ENCODE data around the gene URI1. TPM values are rescaled to one million over a fixed set of nuclear protein-coding genes. Genes with fewer than 3 reads are reported as not detected.
A peak's percentile ranks its signal among the peaks of the same experiment; 100 is the strongest.
"Not testable (repeated sequence)": the region's sequence is repeated elsewhere in the genome, so short reads cannot be mapped to it uniquely, and the experiment has no call there.

Gene URI1
- total RNA-seq, 1 donor from 2014 or later = 21.3 TPM

- no peak for DNase-seq (ENCODE audit: low read depth in 2 of 2)
These were observed 80.6 kb downstream of the URI1 start for GRCh38 chr19:30022659-30023058.

- DNase-seq (ENCODE audit: low read depth in 2 of 2) = no peak
These were observed 81.3 kb downstream of the URI1 start for GRCh38 chr19:30023330-30023729.

- no peak for DNase-seq (ENCODE audit: low read depth in 2 of 2)
These were observed 82.1 kb downstream of the URI1 start for GRCh38 chr19:30024091-30024490.

GRCh38 chr19:30026933-30027332, 84.9 kb downstream of the URI1 start:
- no peak for DNase-seq (ENCODE audit: low read depth in 2 of 2)

- DNase-seq (ENCODE audit: low read depth in 2 of 2) = no peak
These were observed 86.3 kb downstream of the URI1 start for GRCh38 chr19:30028118-30028991.

- DNase-seq (ENCODE audit: low read depth in 2 of 2) = no peak
These were observed 86.9 kb downstream of the URI1 start for GRCh38 chr19:30028992-30029343.

- DNase-seq (ENCODE audit: low read depth in 2 of 2) = peak in 1 of 2 donors; percentile 25
These were observed 87.9 kb downstream of the URI1 start for GRCh38 chr19:30029721-30030510.

- no peak for DNase-seq (ENCODE audit: low read depth in 2 of 2)
These were observed 92.3 kb downstream of the URI1 start for GRCh38 chr19:30034321-30034720.

GRCh38 chr19:30036154-30037129, 94.4 kb downstream of the URI1 start:
- DNase-seq (ENCODE audit: low read depth in 2 of 2) = no peak

GRCh38 chr19:30037835-30038234, 95.8 kb downstream of the URI1 start:
- DNase-seq (ENCODE audit: low read depth in 2 of 2) = no peak

GRCh38 chr19:30041931-30042330, 99.9 kb downstream of the URI1 start:
- DNase-seq (ENCODE audit: low read depth in 2 of 2) = not testable (repeated sequence)

- DNase-seq (ENCODE audit: low read depth in 2 of 2) = not testable (repeated sequence)
These were observed 101.0 kb downstream of the URI1 start for GRCh38 chr19:30043008-30043407.

- no peak for DNase-seq (ENCODE audit: low read depth in 2 of 2)
These were observed 102.5 kb downstream of the URI1 start for GRCh38 chr19:30044273-30045248.

- DNase-seq (ENCODE audit: low read depth in 2 of 2) = peak; percentile 1 to 5
These were observed 104.5 kb downstream of the URI1 start for GRCh38 chr19:30046522-30046921.

- no peak for DNase-seq (ENCODE audit: low read depth in 2 of 2)
These were observed 105.4 kb downstream of the URI1 start for GRCh38 chr19:30047432-30047831.

GRCh38 chr19:30049226-30049625, 107.2 kb downstream of the URI1 start:
- DNase-seq (ENCODE audit: low read depth in 2 of 2) = no peak

GRCh38 chr19:30049846-30050667, 108.0 kb downstream of the URI1 start:
- no peak for DNase-seq (ENCODE audit: low read depth in 2 of 2)

- no peak for DNase-seq (ENCODE audit: low read depth in 2 of 2)
These were observed 110.4 kb downstream of the URI1 start for GRCh38 chr19:30052122-30053075.

All from dermis microvascular lymphatic vessel endothelial cell (primary cell).